Activated gamma-delta T cell (primary cell): Measurements from ENCODE around the gene ZNF394.
"Not testable (repeated sequence)": the region's sequence is repeated elsewhere in the genome, so short reads cannot be mapped to it uniquely, and the experiment has no call there.

Experiments used
- DNase-seq: peaks from one replicate; lab custom pipeline; 2025; lab: John Stamatoyannopoulos, UW
- total RNA-seq, 2 donors: gene quantifications; one replicate each; lab custom pipeline; 2026; lab: John Stamatoyannopoulos, UW

ZNF394 gene
- total RNA-seq: 120 to 134 reads per million in 2 donors

DNA sequence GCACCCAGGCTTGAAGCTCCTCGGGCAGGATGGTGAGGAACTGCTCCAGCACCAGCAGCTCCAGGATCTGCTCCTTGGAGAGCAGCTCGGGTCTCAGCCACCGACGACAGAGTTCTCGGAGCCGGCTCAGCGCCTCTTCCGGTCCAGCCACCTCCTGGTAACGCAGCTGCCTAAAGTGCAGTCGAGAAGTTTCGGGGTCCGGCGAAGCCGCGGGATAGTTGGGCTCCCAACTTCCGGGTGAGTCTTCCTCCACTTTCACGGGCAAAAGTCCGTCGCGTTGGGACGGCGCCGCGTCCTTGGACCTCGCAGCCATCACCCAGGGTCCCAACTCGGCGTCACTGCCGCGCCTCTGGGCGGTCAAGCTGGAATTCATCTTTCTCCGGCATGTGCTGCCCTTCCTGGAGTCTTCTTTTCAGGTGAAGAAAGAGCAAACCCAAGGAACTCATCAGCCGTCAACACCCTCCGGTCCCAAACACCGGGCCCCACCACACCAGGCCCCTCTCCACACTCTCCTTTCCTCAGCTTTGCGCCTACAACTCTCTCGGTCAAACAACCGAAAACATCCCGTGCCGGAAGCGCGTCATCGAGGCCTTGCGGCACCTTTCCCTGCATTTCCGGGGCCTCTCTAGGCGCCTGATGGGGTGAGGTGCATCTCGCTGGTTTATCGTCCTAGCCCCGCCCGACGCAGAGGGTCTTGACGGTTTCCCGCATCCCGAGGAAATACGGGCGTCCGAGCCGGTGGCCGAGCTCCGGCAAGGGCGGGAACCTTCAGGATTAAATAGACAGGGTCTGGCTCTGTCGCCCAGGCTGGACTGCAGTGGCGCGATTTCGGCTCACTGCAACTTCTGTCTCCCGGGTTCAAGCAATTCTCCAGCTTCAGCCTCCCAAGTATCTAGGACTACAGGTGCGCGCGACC is at the start of gene ZNF394:
Gene ZNF394, minus strand, starts transcription at position 561 of the 916 bp plus-strand sequence. Its CDS starts 188 bp downstream, at position 373.
- peak; percentile 55 for DNase-seq

DNA sequence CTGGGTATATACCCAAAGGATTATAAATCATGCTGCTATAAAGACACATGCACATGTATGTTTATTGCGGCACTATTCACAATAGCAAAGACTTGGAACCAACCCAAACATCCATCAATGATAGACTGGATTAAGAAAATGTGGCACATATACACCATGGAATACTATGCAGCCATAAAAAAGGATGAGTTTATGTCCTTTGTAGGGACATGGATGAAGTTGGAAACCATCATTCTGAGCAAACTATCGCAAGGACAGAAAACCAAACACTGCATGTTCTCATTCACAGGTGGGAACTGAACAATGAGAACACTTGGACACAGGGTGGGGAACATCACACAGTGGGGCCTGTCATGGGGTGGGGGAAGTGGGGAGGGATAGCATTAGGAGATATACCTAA is 49.5 kb upstream of the ZNF394 start:
- not testable (repeated sequence) for DNase-seq

DNA sequence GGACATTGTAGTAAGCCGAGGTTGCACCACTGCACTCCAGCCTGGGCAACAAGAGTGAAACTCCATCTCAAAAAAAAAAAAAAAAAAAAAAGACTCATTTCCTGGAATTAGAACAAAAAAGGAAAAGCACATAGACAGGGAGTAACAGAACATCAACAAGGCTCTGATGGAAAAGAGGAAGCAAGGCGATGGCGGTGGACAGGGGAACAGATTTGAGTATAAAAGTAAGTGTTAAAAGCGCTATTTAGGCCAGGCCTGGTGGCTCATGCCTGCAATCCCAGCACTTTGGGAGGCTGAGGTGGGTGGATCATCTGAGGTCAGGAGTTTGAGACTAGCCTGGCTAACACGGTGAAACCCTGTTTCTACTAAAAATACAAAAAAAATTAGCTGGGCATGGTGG is 45.2 kb upstream of the ZNF394 start:
- DNase-seq: not testable (repeated sequence)

DNA sequence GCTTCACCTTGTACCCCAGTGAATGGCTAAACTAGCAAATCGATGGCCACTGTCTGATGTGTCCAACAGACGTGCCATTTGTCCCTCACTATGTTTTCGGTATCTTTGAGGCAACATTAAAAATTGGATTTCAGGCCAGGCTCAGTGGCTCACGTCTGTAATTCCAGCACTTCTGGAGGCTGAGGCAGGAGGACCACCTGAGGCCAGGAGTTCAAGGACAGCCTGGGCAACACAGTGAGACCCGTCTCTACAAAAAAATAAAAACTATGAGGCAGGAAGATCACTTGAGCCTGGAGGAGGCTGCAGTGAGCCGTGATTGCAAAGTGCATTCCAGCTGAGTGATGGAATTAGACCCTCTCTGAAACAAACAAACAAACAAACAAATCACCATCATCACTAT is 43.8 kb upstream of the ZNF394 start:
- DNase-seq: no peak

DNA sequence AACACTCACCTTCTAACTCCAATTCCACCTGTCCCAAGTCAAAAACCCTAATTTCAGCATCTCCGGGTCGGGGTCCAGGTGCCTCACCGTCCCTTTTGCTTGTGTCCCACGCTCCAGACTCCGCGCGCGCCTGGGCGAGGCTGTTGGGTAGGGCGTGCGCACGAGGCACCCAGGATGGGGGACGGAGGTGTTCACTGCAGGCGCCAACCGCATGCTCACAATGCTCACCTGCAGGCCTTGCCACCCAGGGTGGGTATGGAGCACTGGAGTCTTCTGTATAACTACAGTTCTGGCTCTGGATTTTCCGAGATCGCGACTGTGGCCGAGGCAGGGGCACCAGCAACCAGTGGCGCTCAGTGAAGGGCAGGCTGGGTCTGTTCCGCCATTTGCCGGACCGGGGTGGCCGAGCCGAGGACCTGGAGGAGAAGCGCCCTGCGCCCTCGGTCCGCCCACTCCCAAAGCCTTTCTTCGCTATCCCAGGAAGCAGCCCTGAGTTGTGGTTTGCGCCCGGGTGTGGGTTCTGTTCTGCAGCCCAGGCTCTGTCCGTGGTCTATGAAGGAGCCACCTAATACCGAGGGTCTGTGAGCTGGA is 43.1 kb upstream of the ZNF394 start:
- no peak for DNase-seq

GRCh38 chr7:99541212-99541611 is 41.1 kb upstream of the ZNF394 start:
- no peak for DNase-seq

- DNase-seq: no peak
Measured at GRCh38 chr7:99540542-99540941, 40.5 kb upstream of the ZNF394 start.

DNA sequence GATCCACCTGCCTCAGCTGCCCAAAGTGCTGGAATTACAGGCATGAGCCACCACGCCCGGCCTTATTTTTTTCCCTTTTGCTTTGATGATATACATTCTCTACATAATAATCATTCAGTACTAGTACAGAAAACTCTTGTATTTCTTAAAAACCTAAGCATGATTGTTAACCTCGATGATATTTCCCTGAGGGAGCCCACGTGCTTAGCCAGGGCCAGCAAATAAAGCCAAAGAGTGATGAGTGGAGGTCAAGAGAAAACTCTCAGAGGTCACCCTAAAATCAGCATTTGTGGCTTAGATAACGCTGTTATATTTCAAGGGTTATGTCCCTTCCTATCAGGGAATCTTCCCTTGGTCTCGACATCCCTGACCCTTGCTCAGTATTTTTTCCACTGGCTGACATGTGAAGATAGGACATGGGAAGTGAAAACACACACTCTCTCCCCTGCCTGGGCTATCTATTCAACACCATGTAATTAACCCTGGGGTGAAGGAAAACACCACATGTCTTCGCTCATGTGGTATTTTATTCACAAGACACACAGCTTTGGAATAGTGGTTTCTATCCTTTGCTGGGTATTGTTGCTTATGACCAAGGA is 39.2 kb upstream of the ZNF394 start:
- DNase-seq: no peak

- no peak for DNase-seq
Measured at GRCh38 chr7:99535667-99536066, 35.6 kb upstream of the ZNF394 start.

DNA sequence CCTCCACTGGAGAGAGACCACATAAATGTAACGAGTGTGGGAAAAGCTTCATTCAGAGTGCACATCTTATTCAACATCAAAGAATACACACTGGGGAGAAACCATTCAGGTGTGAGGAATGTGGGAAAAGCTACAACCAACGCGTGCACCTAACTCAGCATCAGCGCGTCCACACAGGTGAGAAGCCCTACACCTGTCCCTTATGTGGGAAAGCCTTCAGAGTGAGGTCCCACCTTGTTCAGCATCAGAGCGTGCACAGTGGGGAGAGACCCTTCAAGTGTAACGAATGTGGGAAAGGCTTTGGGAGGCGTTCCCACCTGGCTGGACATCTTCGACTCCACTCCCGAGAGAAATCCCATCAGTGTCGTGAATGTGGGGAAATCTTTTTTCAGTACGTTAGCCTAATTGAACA is 31.3 kb upstream of the ZNF394 start:
- DNase-seq: no peak

GRCh38 chr7:99525713-99526440 is 25.8 kb upstream of the ZNF394 start:
- no peak for DNase-seq

- no peak for DNase-seq
Measured at GRCh38 chr7:99521399-99521798, 21.3 kb upstream of the ZNF394 start.

DNA sequence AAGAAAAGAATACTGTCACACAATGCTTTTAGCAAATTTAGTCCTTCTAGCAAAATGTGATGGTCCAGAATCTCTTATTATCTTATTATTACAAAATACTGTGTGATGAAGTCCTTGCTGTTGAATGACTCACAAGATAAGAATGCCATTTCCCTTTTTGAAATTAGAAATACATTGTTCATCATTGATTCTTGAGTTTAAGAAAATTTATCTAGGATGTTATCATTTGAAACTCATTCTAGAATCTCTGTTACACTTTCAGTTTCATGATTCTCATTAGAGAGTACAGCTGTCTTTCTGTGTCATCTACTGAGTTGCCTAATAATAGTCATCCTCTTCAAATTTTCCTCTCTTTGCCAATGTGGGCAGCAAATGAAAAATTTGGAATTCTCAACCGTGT is 14.0 kb upstream of the ZNF394 start:
- DNase-seq: no peak

DNA sequence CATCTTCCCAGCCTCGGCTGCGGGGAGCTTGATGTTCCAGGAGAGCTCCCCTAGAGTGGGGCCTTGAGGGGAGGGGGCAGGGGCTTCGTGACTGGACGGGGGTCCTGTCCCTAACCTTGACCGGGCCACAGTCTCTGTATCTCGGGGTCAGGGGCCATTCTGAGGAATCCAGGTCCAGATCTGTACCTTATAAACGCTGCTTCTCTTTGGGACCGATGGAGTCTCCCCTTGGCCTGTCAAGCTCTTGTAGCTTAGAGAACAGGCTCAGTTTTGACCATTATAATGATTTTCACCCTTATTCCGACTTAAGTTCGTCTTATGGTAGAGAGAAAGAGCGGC is 5.2 kb upstream of the ZNF394 start:
- no peak for DNase-seq

DNA sequence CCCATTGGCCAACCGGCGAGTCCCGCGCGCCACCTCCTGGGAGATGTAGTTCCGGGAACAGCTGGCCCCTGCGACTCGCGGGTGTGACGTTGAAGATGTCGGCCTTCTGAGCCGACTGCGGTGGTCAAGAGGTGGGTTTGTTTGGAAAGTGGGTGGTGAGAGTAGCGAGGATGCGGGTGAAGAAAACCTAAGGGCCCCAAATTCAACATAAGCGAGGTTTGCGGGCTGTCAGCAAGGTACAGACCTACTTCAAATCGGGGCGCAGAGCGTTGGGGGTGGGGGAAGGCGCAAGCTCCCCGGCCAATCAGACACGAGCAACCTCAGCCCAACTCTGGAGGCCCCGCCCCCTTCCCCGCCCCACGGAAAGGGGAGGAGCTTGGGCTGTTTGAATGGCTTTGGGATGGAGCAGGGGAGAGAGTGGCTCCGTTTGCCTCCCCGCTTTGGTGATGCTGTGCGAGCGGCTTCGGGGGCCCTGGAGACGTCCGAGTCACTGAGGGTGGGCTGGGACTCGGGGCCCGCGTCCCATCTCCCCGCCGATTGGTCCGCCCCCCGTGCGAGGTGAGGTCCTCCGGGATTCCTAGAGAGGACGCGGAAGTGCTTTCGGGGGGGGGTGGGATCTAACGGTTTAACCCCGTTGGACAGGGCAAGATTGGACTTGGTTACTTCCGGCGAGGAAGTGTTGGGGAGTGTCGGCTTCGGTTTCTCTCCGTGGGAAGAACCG is 4.7 kb upstream of the ZNF394 start, which contains the start of gene ZKSCAN5:
Gene ZKSCAN5, plus strand, starts transcription at position 60 of the 721 bp plus-strand sequence. CDS start 1,383 bp downstream, outside the sequence.
- DNase-seq: peak; percentile 88

DNA sequence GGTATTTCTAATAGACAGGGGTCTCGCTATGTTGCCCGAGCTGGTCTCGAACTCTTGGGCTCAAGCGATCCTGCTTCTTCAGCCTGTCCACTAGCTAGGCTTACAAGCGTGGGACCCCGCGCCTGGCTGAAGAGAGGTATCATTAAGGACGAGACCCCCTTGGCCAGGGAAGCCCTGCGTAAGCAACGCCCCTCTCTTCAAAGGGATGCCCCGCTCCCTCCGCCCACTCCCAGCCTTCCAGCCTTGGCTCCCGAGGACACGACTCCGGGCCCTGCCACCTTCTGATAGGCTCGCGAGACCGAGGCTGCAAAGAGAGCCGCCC is 4.2 kb upstream of the ZNF394 start:
- DNase-seq: no peak

DNA sequence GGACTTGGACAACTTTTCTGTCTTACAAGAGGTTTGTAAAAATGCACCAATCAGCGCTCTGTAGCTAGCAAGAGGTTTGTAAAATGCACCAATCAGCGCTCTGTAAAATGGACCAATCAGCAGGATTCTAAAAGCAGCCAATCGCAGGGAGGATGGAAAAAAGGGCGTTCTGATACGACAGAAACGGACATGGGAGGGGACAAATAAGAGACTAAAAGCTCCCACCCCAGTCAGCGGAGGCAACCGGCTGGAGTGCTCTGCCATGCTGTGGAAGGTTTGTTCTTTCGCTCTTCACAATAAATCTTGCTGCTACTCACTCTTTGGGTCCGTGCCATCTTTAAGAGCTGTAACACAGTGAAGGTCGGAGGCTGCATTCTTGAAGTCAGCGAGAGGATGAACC is 1.2 kb upstream of the ZNF394 start:
- DNase-seq: not testable (repeated sequence)

- no peak for DNase-seq
Measured at GRCh38 chr7:99500637-99501009, 542 bp upstream of the ZNF394 start.

- no peak for DNase-seq
Measured at GRCh38 chr7:99499371-99499720, 735 bp downstream of the ZNF394 start.

GRCh38 chr7:99498546-99498944 is 1.5 kb downstream of the ZNF394 start:
- DNase-seq: no peak

DNA sequence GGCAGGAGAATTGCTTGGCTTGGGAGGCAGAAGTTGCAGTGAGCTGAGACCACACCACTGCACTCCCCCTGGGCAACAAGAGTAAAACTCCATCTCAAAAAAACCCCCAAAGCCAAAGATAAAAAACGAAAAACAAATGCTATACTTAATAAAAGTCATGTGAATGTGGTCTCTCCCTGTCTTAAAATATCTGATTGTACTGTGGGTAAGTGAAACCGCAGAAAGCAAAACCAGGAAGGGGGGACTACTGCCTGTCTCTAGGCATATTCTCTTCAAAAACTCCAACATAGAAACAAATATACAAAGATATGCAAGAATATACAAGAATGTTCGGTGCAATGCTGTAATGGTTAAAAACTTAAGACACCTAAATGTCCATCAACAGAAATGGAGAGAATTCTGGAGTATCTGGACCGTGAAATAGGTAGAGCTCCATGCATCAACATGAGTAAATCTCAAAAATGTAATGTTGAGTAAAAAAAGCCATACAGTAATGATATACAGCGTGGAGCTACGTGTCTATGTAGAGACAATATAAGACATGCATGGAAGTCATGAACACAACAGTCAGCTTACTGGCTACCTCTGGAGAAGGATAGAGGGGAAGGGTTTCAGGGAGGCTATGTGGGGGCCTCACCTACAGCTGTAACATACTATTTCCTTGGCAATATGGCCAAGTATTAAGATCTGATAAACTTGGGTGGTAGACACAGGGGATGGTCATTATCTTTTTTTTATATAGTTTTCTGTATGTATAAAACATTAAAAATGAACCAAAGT is 2.1 kb downstream of the ZNF394 start:
- DNase-seq: no peak
